ENCODE data around the gene GSTO1. TPM values are rescaled to one million over a fixed set of nuclear protein-coding genes. Genes with fewer than 3 reads are reported as not detected.

Gene GSTO1
- total and polyA plus RNA-seq, 2 donors from 2014 or later: 83.7 to 263 TPM

- peak within 1 kb of the TSS; percentile 65 to 94 (median 67) for H3K4me3 ChIP-seq (ENCODE audit: low read length in 3 of 3)
- peak; percentile 99 for FAIRE-seq
- no peak for TF ChIP-seq CTCF (IDR thresholded peaks at IDR 0.05; ENCODE audit: borderline replicate concordance, extremely low read depth, insufficient read depth)
Measured at GRCh38 chr10:104268713-104269645, 14.3 kb downstream of the GSTO1 start, which contains the start of gene GSTO2. GSTO2 (plus strand) TSS chr10:104269184; CDS start chr10:104274916, 5,732 bp downstream.

GRCh38 chr10:104273286-104273685 lies 18.6 kb downstream of the GSTO1 start:
- DNase-seq (no peak), FAIRE-seq (no peak)
- Histone ChIP-seq H3K4me1 (ENCODE audit: control insufficient read depth in 2 of 3, insufficient read depth in 2 of 3, low read depth in 1 of 3, low read length in 3 of 3) (peaks cover 0 to under 1% (median 0%) of the 10 kb centered on the region in 3 donors), H3K27me3 (ENCODE audit: control insufficient read depth, insufficient read depth, low read length) (no peaks in the 10 kb centered on the region), H3K4me3 (ENCODE audit: low read length in 3 of 3) (no peak overlapping the region), H3K9ac (ENCODE audit: low read length in 3 of 3) (no peak overlapping the region), H3K27ac (ENCODE audit: low read depth in 2 of 2, low read length in 2 of 2) (no peak overlapping the region), H3K36me3 (ENCODE audit: control insufficient read depth in 2 of 3, insufficient read depth in 3 of 3, low read length in 3 of 3) (no peaks in the 10 kb centered on the region), H3K9me3 (ENCODE audit: control insufficient read depth in 2 of 3, insufficient read depth in 1 of 3, low read length in 3 of 3) (no peaks in the 10 kb centered on the region)
- intact Hi-C loops (cut with DNase I): no loop called here
- TF ChIP-seq CTCF (IDR thresholded peaks at IDR 0.05; ENCODE audit: borderline replicate concordance, extremely low read depth, insufficient read depth): no peak

More at GRCh38 chr10:104268713-104269645, 14.3 kb downstream of the GSTO1 start, which contains the start of gene GSTO2:
- Histone ChIP-seq H3K9me3 (ENCODE audit: control insufficient read depth in 2 of 3, insufficient read depth in 1 of 3, low read length in 3 of 3) (no peaks in the 10 kb centered on the region), H3K27ac (ENCODE audit: low read depth in 2 of 2, low read length in 2 of 2) (peak within 1 kb of the TSS; percentile 43 to 69), H3K27me3 (ENCODE audit: control insufficient read depth, insufficient read depth, low read length) (no peaks in the 10 kb centered on the region), H3K36me3 (ENCODE audit: control insufficient read depth in 2 of 3, insufficient read depth in 3 of 3, low read length in 3 of 3) (peaks cover 0 to 21% (median 13%) of the 10 kb centered on the region in 3 donors), H3K4me1 (ENCODE audit: control insufficient read depth in 2 of 3, insufficient read depth in 2 of 3, low read depth in 1 of 3, low read length in 3 of 3) (peaks cover 0 to 2% (median 0%) of the 10 kb centered on the region in 3 donors), H3K9ac (ENCODE audit: low read length in 3 of 3) (peak within 1 kb of the TSS; percentile 31 to 98 (median 79))
- DNase-seq: peak; percentile 99 to 100 (median 99)
- intact Hi-C loops (cut with DNase I): no loop called here

DNA sequence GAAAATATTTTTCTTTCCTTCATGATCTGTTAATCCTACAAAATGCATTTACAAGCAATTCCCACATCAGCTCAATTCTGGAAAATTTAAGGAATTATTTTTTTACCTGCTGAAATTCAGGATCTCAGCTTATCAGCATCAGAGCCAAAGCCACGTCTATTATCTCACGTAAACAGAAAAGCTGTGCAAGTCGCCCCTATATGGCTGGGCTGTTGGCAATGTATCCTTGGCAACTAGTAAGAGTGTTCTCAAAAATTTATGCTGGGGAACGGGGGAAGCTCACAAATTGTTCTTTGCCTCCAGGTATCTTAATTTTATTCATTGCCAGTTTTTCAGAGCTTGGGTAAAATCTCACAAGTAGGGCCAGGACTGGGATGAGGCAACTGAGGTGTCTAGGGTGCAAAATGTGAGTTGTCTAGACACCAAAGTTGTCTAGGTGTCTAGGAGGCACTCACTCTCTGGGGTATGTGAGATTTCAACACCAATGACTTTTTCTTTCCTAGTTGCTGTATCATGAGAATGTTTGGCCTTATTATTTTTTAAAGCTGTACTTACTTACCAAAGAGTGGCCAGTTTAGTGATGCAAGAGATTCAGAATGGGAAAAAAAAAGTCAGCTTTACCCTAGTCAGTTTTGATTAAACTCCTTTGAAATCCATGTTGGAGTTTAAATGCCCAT lies 19.3 kb downstream of the GSTO1 start:
- Histone ChIP-seq H3K27ac (ENCODE audit: low read depth in 2 of 2, low read length in 2 of 2) (no peak overlapping the region), H3K9ac (ENCODE audit: low read length in 3 of 3) (no peak overlapping the region), H3K27me3 (ENCODE audit: control insufficient read depth, insufficient read depth, low read length) (no peaks in the 10 kb centered on the region), H3K4me3 (ENCODE audit: low read length in 3 of 3) (peak overlapping the region in 2 of 3 donors; percentile 29 to 62), H3K36me3 (ENCODE audit: control insufficient read depth in 2 of 3, insufficient read depth in 3 of 3, low read length in 3 of 3) (no peaks in the 10 kb centered on the region), H3K4me1 (ENCODE audit: control insufficient read depth in 2 of 3, insufficient read depth in 2 of 3, low read depth in 1 of 3, low read length in 3 of 3) (no peaks in the 10 kb centered on the region), H3K9me3 (ENCODE audit: control insufficient read depth in 2 of 3, insufficient read depth in 1 of 3, low read length in 3 of 3) (no peaks in the 10 kb centered on the region)
- intact Hi-C loops (cut with DNase I): no loop called here
- FAIRE-seq (no peak), DNase-seq (no peak)
- no peak for TF ChIP-seq CTCF (IDR thresholded peaks at IDR 0.05; ENCODE audit: borderline replicate concordance, extremely low read depth, insufficient read depth)
